HG03354 (cell line): ENCODE measurements around the gene TBC1D23.
"Not testable (repeated sequence)": the region's sequence is repeated elsewhere in the genome, so short reads cannot be mapped to it uniquely, and the experiment has no call there.

Experiments
- ATAC-seq: cut with Tn5 transposase; IDR thresholded peaks from one replicate; pipeline ENCODE4 v1.9.1; 2021; ENCODE audit warnings: mild to moderate bottlenecking; ENCODE audit not compliant: unreplicated experiment, poor library complexity, severe bottlenecking

The TBC1D23 gene

DNA sequence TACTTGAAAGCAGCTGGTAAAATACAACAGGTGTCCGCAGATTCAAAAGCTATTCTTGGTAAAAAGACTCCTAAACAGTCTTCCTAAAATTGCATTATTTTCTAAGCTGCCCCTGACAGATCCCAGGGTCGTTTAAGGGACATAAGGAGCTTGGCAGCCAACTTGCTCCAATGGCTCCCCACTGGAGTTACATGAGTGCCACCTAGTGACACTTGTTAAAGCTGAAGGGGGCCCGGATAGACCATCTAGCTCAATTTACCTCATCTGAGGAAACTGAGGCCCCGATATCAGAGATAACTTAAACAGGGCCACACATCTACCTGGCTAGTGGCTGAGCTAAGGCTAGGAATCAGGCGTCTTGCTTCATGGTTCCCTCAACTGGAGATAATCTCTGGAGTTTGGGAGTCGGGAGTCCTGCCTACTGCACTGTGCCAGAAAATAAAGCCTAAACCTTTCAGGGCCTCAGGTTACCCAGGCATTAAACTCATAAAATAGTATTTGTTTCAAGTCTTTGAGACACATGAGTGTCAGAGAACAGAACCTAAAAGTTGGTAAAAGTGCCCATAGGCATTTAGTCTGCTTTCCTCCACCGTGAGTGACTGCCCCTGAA lies 6.5 kb upstream of the TBC1D23 start:
- ATAC-seq, result peak; percentile 76

DNA sequence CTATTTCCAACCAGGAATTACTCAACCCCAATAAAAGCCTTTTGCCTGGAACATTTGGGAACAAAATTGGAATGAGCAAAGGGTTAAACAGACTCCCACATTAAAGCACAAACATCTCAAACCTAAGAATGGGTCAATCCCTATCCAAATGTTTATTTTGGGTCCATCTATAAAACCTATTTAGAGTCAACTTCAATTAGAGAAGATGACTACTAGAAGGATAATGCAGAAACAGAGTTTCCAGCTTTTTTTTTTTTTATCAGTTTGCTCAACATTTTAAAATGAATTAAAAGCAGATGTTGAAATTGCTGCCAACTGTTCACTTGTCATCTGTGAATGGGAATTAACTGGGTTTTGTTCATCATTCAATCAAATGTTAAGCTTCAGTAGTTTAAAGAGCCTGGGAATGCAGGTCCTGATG lies 4.1 kb upstream of the TBC1D23 start:
- no peak for ATAC-seq

DNA sequence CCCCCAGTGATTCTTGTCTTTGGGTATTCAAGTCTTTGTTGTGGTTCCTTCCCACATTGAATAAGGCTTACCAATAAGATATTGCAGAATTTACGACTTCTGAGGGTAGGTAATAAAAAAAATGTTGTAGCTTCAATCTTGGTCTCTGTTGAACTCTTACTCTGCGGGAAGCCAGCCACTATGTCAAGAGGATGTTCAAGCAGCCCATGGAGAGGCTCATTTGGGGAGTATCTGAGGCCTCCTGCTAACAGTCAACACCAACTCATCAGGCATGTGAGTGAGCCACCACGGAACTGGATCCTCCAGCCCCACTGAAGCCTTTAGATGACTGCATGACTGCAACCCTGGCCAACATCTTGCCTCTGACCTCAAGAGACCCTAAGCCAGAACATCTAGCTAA lies 3.2 kb upstream of the TBC1D23 start:
- no peak for ATAC-seq

DNA sequence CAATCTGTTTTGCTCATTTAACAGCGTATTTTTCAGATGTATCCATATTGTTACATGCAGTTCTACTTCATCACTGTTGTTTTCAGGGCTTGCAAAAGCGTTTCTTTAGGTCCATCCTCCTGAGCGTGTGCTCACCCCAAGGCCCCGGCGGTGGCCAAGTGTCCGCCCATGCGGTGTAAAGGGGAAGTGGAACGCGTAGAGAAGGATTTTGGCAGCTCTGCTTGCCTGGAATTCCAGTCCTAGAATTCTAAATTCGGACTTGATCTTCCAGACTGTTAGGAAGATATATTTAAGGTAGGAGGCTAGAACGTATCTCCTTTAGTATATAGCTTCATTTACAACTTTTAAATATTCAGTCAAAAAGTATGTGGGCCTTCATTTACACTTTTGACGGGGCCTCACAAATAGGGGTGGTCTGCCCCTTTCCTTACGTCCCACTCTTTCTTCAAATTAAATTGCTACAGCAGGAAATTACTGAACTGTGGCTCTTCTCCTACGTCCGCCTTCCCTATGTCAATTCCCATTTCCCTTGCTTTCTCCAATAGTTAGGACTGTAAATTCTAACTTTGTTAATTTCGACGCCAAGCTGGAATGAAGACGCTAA lies 609 bp upstream of the TBC1D23 start:
- ATAC-seq, result no peak

DNA sequence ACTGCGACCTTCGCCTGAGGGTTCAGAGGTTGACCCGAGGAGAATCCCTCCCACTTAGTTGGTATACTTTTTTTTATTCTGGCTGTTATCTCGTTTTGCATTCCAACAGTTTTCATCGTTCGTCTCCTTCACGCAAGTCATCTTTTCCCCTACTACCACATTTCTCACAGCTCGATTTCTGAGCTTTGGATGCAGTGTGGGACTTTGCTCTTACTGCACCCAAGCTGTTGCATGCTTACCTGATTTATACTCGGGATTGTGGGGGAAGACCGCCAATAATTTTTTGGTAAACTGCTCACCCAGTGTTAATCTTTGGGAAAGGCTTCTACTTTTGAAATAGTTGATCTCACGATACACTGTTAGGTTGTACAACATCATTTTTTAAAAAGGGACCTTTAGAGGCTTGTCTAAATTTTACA lies 702 bp downstream of the TBC1D23 start:
- ATAC-seq, result no peak

- not testable (repeated sequence) for ATAC-seq
Observed at GRCh38 chr3:100262925-100263324, 2.1 kb downstream of the TBC1D23 start.

DNA sequence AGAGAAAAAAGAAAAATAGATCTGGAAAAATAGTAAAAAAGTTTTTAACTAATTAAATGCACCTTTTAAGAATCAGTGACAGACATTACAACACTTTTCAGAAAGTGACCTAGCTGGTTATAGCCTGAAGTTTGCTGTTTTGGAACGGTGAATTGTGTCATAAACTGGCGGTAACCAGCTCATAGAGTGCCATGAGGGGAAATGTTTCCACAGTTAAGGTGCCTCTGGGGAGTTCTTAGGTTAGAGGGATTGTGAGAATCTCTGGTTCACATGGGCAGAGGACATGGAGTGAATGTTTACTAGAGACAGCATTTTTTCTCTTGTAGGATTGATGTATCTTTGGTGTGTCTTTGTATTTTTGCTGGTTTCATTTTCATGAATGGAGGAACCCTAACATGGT lies 2.8 kb downstream of the TBC1D23 start:
- no peak for ATAC-seq

GRCh38 chr3:100264242-100264641 lies 3.5 kb downstream of the TBC1D23 start:
- no peak for ATAC-seq

- ATAC-seq, result no peak
Observed at GRCh38 chr3:100265016-100265415, 4.2 kb downstream of the TBC1D23 start.

DNA sequence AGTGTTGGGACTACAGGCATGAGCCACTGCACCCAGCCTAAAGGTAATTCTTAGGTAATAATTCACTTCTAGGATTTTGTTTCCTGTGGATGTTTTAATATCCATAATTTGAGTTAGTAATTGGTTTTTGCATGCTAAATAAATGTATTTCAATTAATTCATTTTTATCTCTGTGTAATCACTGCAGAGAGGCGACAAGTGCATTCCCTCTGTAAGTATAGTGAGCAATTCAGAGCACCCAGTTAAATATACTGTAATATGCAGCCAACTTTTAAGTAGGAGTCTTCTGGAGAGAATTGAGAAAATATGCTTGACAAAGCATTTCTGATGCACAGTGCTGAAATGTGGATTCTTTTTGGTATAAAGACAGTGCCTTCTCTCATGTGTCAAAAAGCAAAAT lies 5.7 kb downstream of the TBC1D23 start:
- ATAC-seq, result no peak

GRCh38 chr3:100268156-100268555 lies 7.4 kb downstream of the TBC1D23 start:
- no peak for ATAC-seq

DNA sequence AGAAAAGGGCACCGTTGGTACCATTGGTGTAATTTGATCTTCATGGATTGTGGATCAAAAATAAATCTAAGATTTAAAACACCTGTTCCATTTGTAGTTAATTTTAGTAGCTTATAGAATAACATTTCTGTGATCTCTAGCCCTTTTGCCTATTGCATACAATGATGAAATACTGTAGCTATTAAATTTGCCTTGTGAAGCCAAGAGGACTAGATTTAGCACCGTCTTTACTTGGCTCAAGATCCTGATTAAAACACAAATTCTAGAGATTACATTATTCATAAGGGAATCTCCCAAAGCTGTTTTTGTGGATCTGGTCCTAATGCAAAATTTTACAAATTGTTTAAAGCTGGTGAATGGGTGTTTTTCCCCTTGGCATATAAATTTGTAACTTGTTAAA lies 8.2 kb downstream of the TBC1D23 start:
- ATAC-seq, result no peak

GRCh38 chr3:100269410-100270214 lies 8.8 kb downstream of the TBC1D23 start:
- ATAC-seq, result no peak

DNA sequence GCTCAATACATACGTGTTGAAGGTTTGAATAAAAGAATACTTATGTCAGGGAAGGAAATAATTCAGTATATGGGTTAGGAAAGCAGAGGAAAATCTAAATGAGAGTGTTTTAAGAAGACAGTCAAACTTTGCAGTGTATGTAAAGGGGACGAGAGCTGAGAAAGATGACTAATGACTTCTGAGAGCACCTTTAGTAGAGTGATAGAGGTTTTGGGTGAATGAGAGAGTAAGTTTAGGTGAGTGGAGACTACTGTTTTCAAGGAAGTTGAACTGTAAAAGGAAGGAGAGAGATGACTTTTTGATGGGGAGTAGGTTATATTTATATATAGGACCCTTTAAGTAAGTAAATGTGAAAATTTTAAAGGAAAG lies 9.4 kb downstream of the TBC1D23 start:
- ATAC-seq, result no peak

DNA sequence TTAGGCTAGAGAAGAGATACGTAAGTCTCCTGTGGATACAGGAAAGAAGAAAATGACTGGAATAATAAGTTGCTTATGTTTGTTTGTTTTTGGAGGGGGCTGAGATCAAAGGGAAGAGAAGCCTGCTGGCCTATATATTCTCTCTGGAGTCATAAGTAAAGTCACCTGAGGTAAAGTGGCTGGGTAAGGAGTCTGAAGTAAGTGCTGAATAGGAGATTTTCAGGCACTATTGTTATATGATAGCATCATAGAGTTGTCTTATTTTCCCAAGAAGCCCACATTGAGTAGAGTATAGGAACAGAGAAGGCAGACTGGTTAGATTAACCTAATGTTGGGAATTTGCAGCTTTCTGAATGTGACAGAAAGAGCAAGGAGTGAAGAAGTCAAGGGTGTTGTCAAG lies 10.7 kb downstream of the TBC1D23 start:
- no peak for ATAC-seq

DNA sequence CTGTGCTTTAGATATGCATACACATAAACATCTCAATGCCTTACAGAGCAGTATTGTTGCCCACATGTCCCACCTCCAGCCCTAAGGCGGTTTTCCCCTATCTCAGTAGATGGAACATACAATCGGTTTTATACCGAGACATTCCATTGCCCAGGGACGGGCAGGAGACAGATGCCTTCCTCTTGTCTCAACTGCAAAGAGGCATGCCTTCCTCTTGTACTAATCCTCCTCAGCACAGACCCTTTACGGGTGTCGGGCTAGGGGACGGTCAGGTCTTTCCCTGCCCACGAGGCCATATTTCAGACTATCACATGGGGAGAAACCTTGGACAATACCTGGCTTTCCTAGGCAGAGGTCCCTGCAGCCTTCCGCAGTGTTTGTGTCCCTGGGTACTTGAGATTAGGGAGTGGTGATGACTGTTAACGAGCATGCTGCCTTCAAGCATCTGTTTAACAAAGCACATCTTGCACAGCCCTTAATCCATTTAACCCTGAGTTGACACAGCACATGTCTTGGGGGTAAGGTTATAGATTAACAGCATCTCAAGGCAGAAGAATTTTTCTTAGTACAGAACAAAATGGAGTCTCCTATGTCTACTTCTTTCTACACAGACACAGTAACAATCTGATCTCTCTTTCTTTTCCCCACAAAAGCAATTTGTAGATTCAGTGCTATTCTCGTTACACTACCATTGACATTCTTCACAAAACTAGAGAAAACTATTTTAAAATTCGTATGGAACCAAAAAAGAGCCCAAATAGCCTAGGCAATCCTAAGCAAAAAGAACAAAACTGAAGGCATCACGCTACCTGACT lies 12.2 kb downstream of the TBC1D23 start:
- ATAC-seq, result not testable (repeated sequence)

GRCh38 chr3:100274361-100274760 lies 13.6 kb downstream of the TBC1D23 start:
- no peak for ATAC-seq

DNA sequence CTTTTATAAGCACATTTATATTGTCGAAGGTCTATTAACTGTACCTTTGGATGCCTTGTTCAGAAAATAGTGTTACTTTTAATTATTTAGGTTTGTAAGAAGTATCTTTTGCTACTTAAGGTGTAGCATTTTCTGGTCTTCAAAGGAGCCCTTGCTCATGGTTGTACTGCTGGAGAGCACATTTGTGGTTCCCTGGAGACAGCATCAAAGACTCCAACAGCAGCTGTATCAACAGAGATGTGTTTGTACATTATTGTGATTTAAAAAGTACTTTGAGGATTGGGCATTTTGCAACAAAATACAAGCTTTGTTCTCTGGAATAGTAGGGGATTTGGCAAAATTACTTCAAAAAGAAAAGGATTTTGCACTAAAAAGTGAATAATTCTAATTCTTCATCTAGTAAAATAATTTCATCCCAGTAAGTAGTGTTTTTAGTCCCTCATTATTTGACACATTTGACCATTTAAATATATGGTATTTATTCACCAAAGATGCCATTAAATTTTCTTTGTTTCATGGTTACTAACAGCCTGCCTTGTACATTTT lies 16.5 kb downstream of the TBC1D23 start:
- ATAC-seq, result no peak

GRCh38 chr3:100278910-100279309 lies 18.1 kb downstream of the TBC1D23 start:
- ATAC-seq, result no peak

- ATAC-seq, result no peak
Observed at GRCh38 chr3:100288288-100288894, 27.6 kb downstream of the TBC1D23 start.
